Motor neuron (in vitro differentiated cells): ENCODE measurements around the gene CSE1L. TPM values are rescaled to one million over a fixed set of nuclear protein-coding genes. Genes with fewer than 3 reads are reported as not detected.
A peak's percentile ranks its signal among the peaks of the same experiment; 100 is the strongest.
"Not testable (repeated sequence)": the region's sequence is repeated elsewhere in the genome, so short reads cannot be mapped to it uniquely, and the experiment has no call there.

ENCODE experiments used
- ATAC-seq, 8 experiments: fragments of 200-7000 bp; cut with Tn5 transposase; replicated peaks in 6 of 8; 2 replicates each; pipeline ENCODE4 v1.8.0; 2021; ENCODE audit warnings: mild to moderate bottlenecking in 8 of 8, moderate library complexity in 8 of 8
- H3K27ac ChIP-seq, 2 donors: fragments of 250-450 bp; sonication (Bioruptor Pico); 2 replicates each; pipeline ENCODE4 v1.9.0; 2021; ENCODE audit warnings: antibody characterized with exemption in 2 of 2, mild to moderate bottlenecking in 2 of 2, moderate library complexity in 1 of 2
- H3K4me1 ChIP-seq, 2 donors: fragments of 250-450 bp; sonication (Bioruptor Pico); replicated peaks in 1 of 2; 2 replicates each; pipeline ENCODE4 v1.6.1; 2021; ENCODE audit warnings: antibody characterized with exemption in 2 of 2, mild to moderate bottlenecking in 2 of 2, moderate library complexity in 1 of 2
- H3K4me3 ChIP-seq, 5 donors: fragments of 250-450 bp; sonication (Bioruptor Pico); 2 replicates each; pipeline ENCODE4 v1.9.0; 2021; ENCODE audit warnings: antibody characterized with exemption in 5 of 5, mild to moderate bottlenecking in 5 of 5, moderate library complexity in 4 of 5
- WGBS, 10 experiments: fragments of 450-650 bp; shearing (Covaris generic); methylation state at CpG; one replicate each; pipeline ENCODE4 v1.0.0; 2022; 5-methylcytosine and 5-hydroxymethylcytosine counted together
- in situ Hi-C, 9 experiments: fragments of 400-800 bp; cut with MboI; loops; one replicate each; pipeline ENCODE4 v1.15.0; 2021; ENCODE audit warnings: low sequenced_read_pairs in 9 of 9, low pct_unique_long_range_greater_than_20kb in 2 of 9; ENCODE audit not compliant: unreplicated experiment in 9 of 9
- total RNA-seq, 8 experiments: library from RNA; unstranded; fragments of 300-600 nt; gene quantifications; 2 replicates each; pipeline versions ENCODE4 v1.2.3 to v1.2.4, GENCODE V29; 2022

CSE1L gene, protein sequence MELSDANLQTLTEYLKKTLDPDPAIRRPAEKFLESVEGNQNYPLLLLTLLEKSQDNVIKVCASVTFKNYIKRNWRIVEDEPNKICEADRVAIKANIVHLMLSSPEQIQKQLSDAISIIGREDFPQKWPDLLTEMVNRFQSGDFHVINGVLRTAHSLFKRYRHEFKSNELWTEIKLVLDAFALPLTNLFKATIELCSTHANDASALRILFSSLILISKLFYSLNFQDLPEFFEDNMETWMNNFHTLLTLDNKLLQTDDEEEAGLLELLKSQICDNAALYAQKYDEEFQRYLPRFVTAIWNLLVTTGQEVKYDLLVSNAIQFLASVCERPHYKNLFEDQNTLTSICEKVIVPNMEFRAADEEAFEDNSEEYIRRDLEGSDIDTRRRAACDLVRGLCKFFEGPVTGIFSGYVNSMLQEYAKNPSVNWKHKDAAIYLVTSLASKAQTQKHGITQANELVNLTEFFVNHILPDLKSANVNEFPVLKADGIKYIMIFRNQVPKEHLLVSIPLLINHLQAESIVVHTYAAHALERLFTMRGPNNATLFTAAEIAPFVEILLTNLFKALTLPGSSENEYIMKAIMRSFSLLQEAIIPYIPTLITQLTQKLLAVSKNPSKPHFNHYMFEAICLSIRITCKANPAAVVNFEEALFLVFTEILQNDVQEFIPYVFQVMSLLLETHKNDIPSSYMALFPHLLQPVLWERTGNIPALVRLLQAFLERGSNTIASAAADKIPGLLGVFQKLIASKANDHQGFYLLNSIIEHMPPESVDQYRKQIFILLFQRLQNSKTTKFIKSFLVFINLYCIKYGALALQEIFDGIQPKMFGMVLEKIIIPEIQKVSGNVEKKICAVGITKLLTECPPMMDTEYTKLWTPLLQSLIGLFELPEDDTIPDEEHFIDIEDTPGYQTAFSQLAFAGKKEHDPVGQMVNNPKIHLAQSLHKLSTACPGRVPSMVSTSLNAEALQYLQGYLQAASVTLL
- total RNA-seq = 100 to 1,000 TPM in 2 of 8 experiments, 10 to 100 TPM in 6; 44.5 to 134 (median 66.9) TPM

DNA sequence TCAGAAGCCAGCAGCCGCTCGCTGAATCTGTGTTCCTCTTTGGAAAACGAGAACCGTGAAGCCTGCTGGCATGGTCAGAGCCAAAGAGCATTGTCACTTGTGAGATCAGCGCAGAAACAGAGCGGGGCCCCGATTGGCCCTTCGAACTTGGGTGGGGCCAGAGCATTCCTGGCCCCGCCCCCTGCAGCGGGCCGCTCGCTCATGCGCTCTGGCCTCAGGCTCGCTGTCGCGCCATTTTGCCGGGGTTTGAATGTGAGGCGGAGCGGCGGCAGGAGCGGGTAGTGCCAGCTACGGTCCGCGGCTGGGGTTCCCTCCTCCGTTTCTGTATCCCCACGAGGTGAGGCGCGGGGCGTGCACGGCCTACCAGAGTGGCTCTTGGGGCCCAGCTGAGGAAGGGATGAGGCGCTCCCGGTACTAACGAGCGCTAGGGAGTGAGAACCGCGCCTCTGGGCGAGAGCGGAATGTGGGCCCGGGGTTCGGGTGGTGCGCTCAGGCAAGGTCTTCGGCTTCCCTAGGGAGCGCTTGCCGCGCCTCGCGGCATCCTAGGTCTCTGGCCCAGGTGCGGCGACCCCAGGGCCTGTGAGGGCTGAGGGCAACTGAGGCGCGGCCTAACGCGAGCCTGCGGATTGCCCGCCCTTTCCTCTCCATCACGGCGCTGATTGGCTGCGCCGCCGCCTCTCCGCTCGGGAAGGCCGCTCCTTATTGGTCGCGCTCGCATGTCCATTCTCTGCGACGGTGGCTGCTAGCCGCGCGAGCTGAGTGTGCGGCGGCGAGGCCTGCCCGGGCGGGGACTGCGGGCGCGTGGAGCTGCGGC is at the start of gene CSE1L:
TSS of gene CSE1L (plus strand) at position 226 of the 814 bp plus-strand sequence. CDS start 12,152 bp downstream, outside the sequence.
- H3K4me1 ChIP-seq = peaks cover 4 to 8% of the 10 kb centered on the region in 2 donors
- peak within 1 kb of the TSS; percentile 90 to 99 (median 94) for H3K4me3 ChIP-seq
- whole genome bisulfite sequencing, 10 experiments = 0 to 4% (median 0%) methylated on average over 1 to 31 of the region's 80 CpGs; no CpG with 5 or more reads in 4 of the 10 experiments
- ATAC-seq = peak; percentile 84 to 95 (median 94)
- in situ Hi-C loops = no loop called here
- H3K27ac ChIP-seq = peak within 1 kb of the TSS; percentile 80 to 82

DNA sequence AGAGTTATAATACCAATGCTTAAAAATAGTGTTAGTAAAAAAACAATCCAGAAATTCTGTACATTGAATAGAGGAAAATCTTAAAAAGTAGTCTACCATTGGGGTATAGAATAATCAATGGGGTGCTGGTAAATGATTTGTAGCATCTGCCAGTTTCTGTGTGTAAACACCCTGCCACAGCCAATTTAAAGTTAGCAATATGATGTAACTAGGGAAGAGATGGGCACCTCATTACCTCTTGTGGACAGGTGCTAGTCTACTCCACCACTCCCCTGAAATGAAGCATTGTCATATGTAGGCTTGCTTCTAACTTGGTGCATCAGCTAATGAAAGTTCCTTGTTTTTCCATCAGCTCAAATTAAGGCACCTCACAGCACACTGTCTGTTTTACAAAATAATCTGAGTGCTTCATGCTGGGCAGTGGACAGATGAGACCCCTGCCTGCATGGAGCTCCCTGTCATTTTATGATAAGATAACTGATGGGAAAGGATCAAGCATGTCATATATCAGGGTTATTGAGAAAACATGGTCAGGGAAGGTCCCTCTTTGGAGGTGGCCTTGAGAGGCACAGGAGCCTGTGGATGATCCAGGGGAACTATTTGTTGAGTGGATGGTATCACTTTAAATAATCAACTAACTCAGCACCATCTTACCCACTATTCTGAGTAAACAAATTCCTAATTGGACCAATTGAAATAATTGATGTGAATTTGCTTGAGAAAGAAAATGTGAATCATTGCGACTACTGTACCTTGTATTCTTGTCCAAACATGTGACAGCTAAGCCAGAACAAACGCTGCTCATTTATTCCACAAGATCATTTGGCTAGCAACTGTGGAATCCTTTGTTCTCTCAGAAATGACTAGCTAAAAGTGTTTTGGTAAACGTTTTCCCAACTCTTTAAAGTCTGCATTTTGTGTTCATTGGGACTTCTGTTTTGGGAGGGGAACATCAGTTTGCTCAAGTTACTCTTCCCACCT is 45.9 kb upstream of the CSE1L start:
- ATAC-seq = no peak

DNA sequence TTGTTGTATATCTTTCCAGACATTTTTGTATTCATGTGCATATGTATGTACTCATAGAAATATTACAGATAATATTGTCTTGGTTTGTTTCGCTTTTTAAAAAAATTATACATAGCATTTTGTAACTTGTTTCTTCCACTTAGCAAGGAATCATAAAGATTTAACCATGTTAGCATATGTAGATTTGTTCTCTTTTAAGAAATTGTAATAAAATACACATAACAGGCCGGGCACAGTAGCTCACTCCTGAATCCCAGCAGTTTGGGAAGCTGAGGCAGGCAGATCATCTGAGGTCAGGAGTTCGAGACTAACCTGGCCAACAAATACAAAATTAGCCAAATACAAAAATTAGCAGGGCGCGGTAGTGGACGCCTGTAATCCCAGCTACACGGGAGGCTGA is 44.4 kb upstream of the CSE1L start:
- in situ Hi-C loops = no loop called here
- Histone ChIP-seq H3K4me3 (no peak overlapping the region), H3K27ac (no peak overlapping the region), H3K4me1 (no peaks in the 10 kb centered on the region)
- peak in 2 of 8 experiments; percentile 53 to 86 for ATAC-seq
- 67 to 100% (median 98%) methylated on average over 1 to 6 of the region's 7 CpGs for WGBS, 10 experiments

More for the DNA sequence above, 45.9 kb upstream of the CSE1L start:
- H3K27ac ChIP-seq = no peak overlapping the region
- H3K4me1 ChIP-seq = no peaks in the 10 kb centered on the region
- H3K4me3 ChIP-seq = no peak overlapping the region
- in situ Hi-C loops = no loop called here
- 0 to 95% (median 18%) methylated on average over 1 to 3 of the region's 3 CpGs; no CpG with 5 or more reads in 3 of the 10 experiments for WGBS, 10 experiments

DNA sequence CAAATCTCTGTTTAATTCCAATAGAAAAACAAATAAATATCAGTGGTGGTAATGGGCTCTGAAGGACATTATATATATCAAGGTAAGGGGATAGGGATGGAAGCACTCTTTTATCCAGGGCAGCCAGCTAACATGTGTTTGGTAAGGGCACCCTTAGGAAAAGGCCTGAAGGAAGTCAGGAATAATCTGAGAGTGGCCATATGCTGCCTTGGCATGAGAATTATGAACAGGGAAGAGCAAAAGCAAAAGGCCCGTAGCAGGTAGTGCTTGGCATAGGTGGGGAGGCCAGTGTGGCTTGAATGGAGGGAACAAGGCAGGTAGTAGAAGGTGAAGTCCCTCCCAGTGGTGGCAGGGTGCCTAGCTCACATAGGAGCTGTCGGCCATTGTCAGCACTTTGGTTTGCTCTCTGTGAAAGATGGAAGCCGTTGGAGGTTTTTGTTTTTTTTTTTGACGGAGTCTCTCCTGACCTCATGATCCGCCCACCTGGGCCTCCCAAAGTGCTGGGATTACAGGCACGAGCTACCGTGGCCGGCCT is 39.6 kb upstream of the CSE1L start:
- WGBS, 10 experiments = 78 to 100% (median 94%) methylated on average over 1 to 5 of the region's 8 CpGs; no CpG with 5 or more reads in 2 of the 10 experiments
- in situ Hi-C loops = no loop called here
- Histone ChIP-seq H3K4me3 (no peak overlapping the region), H3K27ac (no peak overlapping the region), H3K4me1 (no peaks in the 10 kb centered on the region)
- ATAC-seq = no peak

DNA sequence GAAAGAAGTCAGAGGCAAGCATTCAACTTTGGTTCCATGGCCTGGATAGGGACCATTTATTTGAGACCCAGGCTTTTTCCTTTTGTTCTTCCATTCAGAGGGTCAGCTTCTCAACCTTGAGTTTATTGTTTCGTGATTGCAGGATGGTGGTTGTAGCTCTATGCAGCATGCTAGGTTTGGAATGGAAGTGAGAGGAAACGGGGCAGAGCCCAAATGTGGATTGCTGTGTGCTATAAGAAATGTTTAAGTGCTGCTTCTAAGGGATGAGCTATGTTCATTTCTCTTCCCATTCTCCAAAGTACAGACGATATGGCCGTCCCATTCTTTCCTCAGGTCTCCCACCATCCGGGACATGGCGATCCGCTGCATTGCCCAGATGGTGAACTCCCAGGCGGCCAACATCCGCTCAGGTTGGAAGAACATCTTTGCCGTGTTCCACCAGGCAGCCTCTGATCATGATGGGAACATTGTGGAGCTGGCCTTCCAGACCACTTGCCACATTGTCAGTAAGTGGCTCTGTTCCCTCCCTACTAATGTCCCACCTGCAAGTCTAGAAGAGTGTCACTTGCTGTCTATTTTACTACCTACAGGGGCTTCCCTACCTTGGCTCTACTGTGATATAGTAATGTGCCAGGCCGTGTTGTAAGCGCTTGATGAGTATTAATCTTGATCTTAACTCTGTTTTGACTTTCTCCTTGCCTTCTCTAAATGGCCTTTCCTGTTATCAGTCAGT is 36.0 kb upstream of the CSE1L start:
- no peak for ATAC-seq
- WGBS, 10 experiments = 75 to 97% (median 91%) methylated on average over 1 to 11 of the region's 12 CpGs
- in situ Hi-C loops = no loop called here
- Histone ChIP-seq H3K4me3 (no peak overlapping the region), H3K4me1 (no peaks in the 10 kb centered on the region), H3K27ac (no peak overlapping the region)

DNA sequence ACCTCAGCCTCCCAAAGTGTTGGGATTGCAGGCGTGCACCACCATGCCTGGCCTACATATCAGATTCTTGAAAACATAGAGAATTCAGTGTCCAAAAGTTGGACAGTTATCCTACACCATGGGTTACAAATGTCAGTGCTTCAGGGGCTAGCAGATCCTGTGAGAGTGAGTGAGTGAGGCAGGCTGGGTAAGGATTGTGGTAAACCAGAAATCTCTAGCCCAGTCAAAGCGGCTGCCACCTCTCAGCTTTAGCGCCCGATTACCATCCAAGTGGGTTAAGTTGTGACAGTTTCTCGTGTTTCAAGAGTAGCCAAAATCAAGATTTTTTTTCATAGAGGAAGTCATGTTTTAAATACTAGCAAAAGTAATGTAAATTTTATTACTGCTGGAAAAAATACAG is 21.9 kb upstream of the CSE1L start:
- no peak for ATAC-seq
- Histone ChIP-seq H3K27ac (no peak overlapping the region), H3K4me1 (no peaks in the 10 kb centered on the region), H3K4me3 (no peak overlapping the region)
- in situ Hi-C loops = no loop called here
- WGBS, 10 experiments = 60 to 100% (median 95%) methylated on average over 1 to 5 of the region's 5 CpGs; no CpG with 5 or more reads in 2 of the 10 experiments

DNA sequence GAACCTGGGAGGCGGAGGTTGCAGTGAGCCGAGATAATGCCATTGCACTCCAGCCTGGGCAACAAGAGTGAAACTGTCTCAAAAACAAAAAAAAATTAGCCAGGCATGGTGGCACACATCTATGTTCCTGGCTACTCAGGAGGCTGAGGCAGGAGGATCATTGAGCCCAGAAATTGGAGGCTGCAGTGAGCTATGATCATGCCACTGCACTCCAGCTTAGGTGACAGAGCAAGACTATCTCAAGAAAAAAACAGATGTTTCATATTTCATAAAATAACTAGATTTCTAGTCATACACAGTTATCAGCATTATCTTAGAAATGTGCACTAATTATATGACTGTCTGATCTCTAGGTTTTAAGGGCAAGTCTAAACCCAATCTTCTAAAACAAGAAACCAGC is 17.9 kb upstream of the CSE1L start:
- H3K27ac ChIP-seq, H3K4me1 ChIP-seq, in situ Hi-C loops, ATAC-seq, H3K4me3 ChIP-seq: not testable (repeated sequence)
- WGBS, 10 experiments = 100% methylated on average over 1 to 2 of the region's 2 CpGs; no CpG with 5 or more reads in 7 of the 10 experiments

DNA sequence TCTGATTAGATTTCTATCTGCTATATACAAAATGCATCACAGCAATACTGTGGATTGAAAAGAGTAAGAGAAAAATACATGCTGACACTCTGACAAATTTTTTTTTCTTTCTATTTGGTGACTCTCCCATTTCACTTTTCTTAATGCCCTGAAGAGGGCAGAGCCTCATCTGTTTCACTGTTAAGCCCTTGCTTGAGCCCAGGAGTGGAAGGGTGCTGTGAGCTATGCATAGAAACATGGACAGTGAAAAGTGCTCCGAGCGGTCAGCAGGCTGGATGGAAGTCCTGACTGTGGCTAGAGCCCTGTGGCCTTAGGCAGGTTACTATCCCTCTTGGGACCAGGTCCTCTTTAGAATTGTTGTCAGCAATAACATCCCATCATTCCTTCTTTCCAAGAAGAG is 17.4 kb upstream of the CSE1L start:
- Histone ChIP-seq H3K4me1 (no peaks in the 10 kb centered on the region), H3K4me3 (no peak overlapping the region), H3K27ac (no peak overlapping the region)
- 31 to 100% (median 55%) methylated on average over 2 of the region's 2 CpGs; no CpG with 5 or more reads in 4 of the 10 experiments for WGBS, 10 experiments
- in situ Hi-C loops = no loop called here
- peak in 4 of 8 experiments; percentile 25 to 43 (median 42) for ATAC-seq

DNA sequence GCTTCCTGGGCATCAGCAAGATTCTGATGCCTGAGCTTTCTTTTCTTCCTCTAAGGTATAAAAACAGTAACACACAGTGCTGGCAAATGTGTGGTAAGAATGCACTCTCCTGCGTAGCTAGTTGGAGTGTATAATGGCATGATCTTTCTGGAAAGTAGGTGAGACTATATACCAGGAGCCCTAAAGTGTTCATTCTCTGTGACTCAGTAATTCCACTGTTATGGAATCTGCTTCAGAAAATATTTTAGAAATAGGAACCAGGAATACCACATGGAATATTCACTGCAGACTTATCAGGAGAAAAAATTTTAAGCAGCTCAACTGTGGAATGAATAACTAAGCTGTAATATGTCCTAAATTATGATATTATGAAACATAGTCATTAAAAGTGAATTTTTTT is 16.9 kb upstream of the CSE1L start:
- Histone ChIP-seq H3K27ac (no peak overlapping the region), H3K4me3 (no peak overlapping the region), H3K4me1 (no peaks in the 10 kb centered on the region)
- in situ Hi-C loops = no loop called here
- WGBS, 10 experiments = 71 to 100% (median 94%) methylated on average over 1 of the region's 1 CpG; no CpG with 5 or more reads in 4 of the 10 experiments
- ATAC-seq = no peak

DNA sequence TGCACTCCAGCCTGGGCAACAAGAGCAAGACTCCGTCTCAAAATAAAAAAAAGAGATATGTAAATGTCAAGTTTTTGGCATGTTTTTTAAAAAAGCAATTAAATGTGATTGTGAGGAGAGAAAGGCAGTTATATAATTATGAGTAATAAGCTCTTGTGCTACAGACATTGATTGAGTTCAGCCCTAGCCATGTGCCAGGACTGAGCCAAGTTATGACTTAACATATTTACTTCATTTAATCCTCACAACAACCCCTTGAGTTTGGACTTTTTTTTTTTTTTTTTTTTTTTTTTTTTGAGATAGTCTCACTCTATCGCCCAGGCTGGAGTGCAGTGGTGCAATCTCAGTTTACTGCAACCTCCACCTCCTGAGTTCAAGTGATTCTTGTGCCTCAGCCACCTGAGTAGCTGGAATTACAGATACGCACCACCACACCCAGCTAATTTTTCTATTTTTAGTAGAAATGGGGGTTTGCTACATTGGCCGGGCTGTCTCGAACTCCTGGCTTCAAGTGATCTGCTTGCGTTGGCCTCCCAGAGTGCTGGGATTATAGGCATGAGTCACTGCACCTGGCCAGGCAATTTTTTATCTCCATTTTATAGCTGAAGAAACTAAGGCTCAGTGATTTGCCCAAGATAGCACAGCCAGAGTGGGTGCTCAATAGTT is 15.0 kb upstream of the CSE1L start:
- 46 to 100% (median 100%) methylated on average over 1 to 5 of the region's 6 CpGs; no CpG with 5 or more reads in 1 of the 10 experiments for WGBS, 10 experiments
- no peak overlapping the region for H3K27ac ChIP-seq

More for the DNA sequence above, 15.0 kb upstream of the CSE1L start:
- no peak for ATAC-seq
- H3K4me1 ChIP-seq = no peaks in the 10 kb centered on the region
- in situ Hi-C loops = no loop called here
- no peak overlapping the region for H3K4me3 ChIP-seq
